Liver (tissue), 3 donors: ENCODE results near the gene CCDC196.

ENCODE experiments used
- FOXA1 ChIP-seq: IDR thresholded peaks from 2 replicates; pipeline ENCODE4 v1.6.1; 2016; ENCODE audit warnings: antibody characterized with exemption
- GABPA ChIP-seq, 2 donors: IDR thresholded peaks in 1 of 2; conservative IDR thresholded peaks in 1 of 2; 2 replicates each; pipeline ENCODE4 v1.6.1; 2016; ENCODE audit warnings: antibody characterized with exemption in 2 of 2, mild to moderate bottlenecking in 1 of 2, moderate library complexity in 1 of 2
- JUND ChIP-seq, 2 donors: IDR thresholded peaks; 2 replicates each; pipeline ENCODE4 v1.6.1; 2016; ENCODE audit warnings: antibody characterized with exemption in 2 of 2
- NR2F2 ChIP-seq: IDR thresholded peaks from 2 replicates; pipeline ENCODE4 v1.6.1; 2016; ENCODE audit warnings: antibody characterized with exemption
- RXRA ChIP-seq, 2 donors: IDR thresholded peaks; 2 replicates each; pipeline ENCODE4 v1.6.1; 2017 to 2018; ENCODE audit warnings: antibody characterized with exemption in 2 of 2, mild to moderate bottlenecking in 1 of 2
- SP1 ChIP-seq: IDR thresholded peaks from 2 replicates; pipeline ENCODE4 v1.6.1; 2018; ENCODE audit warnings: antibody characterized with exemption, mild to moderate bottlenecking
- YY1 ChIP-seq: IDR thresholded peaks from 2 replicates; pipeline ENCODE4 v1.6.1; 2016; ENCODE audit warnings: antibody characterized with exemption, mild to moderate bottlenecking
- TF ChIP-seq, protein P1 (sequence below): fragments of 150-350 bp; IDR thresholded peaks from 2 replicates; pipeline ENCODE4 v1.5.1; 2017; ENCODE audit warnings: improper control_type of control experiment, low read depth, low read length; ENCODE audit not compliant: missing input control
- TF ChIP-seq, protein P2 (sequence below): IDR thresholded peaks from 2 replicates; pipeline ENCODE4 v1.6.1; 2016; ENCODE audit warnings: antibody characterized with exemption
- TF ChIP-seq, protein P3 (sequence below): IDR thresholded peaks from 2 replicates; pipeline ENCODE4 v1.6.1; 2016; ENCODE audit warnings: antibody characterized with exemption
- donor health status: healthy.
- donor health status: healthy.

DNA sequence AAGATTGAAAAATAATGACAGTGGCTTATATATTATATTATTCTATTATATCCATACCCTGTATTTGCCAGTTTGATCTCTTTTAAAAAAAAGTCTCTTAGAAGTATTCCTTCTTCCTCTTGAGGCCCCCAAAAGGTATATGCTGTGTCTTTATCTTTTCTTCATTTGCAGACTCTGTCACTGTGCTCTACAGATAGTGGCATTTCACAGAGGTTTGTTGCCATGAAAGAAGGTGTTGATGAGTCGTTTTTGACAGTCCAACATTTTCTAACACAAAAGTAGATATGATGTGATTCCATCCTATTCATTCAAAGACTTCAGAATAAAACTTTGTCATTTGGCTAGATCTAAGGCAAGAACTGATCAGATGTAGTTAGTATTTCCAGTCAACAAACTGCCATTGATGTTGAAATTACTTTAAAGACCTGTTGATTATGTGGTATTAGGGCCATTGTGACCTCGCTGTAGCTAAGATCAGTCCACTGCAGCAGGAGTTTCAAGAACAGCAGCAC lies at the start of gene CCDC196:
- TF ChIP-seq, protein P1, sequence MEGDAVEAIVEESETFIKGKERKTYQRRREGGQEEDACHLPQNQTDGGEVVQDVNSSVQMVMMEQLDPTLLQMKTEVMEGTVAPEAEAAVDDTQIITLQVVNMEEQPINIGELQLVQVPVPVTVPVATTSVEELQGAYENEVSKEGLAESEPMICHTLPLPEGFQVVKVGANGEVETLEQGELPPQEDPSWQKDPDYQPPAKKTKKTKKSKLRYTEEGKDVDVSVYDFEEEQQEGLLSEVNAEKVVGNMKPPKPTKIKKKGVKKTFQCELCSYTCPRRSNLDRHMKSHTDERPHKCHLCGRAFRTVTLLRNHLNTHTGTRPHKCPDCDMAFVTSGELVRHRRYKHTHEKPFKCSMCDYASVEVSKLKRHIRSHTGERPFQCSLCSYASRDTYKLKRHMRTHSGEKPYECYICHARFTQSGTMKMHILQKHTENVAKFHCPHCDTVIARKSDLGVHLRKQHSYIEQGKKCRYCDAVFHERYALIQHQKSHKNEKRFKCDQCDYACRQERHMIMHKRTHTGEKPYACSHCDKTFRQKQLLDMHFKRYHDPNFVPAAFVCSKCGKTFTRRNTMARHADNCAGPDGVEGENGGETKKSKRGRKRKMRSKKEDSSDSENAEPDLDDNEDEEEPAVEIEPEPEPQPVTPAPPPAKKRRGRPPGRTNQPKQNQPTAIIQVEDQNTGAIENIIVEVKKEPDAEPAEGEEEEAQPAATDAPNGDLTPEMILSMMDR, result no peak
- TF ChIP-seq SP1 (no peak), YY1 (no peak), RXRA (IDR thresholded peaks at IDR 0.05) (no peak), JUND (IDR thresholded peaks at IDR 0.05) (no peak), GABPA (IDR thresholded peaks at IDR 0.05 in 1 of 2, conservative IDR thresholded peaks at IDR 0.05 in 1 of 2) (no peak), FOXA1 (no peak), NR2F2 (no peak)
- TF ChIP-seq, protein P2, sequence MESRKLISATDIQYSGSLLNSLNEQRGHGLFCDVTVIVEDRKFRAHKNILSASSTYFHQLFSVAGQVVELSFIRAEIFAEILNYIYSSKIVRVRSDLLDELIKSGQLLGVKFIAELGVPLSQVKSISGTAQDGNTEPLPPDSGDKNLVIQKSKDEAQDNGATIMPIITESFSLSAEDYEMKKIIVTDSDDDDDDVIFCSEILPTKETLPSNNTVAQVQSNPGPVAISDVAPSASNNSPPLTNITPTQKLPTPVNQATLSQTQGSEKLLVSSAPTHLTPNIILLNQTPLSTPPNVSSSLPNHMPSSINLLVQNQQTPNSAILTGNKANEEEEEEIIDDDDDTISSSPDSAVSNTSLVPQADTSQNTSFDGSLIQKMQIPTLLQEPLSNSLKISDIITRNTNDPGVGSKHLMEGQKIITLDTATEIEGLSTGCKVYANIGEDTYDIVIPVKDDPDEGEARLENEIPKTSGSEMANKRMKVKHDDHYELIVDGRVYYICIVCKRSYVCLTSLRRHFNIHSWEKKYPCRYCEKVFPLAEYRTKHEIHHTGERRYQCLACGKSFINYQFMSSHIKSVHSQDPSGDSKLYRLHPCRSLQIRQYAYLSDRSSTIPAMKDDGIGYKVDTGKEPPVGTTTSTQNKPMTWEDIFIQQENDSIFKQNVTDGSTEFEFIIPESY, result no peak
- TF ChIP-seq, protein P3, sequence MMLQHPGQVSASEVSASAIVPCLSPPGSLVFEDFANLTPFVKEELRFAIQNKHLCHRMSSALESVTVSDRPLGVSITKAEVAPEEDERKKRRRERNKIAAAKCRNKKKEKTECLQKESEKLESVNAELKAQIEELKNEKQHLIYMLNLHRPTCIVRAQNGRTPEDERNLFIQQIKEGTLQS, result no peak
